ENCODE data around the gene DSCAM. TPM values are rescaled to one million over a fixed set of nuclear protein-coding genes. Genes with fewer than 3 reads are reported as not detected.

DSCAM gene
- total and polyA plus RNA-seq, 2 experiments from 2014 or later, result 0.07 TPM; not detected in 1

DNA sequence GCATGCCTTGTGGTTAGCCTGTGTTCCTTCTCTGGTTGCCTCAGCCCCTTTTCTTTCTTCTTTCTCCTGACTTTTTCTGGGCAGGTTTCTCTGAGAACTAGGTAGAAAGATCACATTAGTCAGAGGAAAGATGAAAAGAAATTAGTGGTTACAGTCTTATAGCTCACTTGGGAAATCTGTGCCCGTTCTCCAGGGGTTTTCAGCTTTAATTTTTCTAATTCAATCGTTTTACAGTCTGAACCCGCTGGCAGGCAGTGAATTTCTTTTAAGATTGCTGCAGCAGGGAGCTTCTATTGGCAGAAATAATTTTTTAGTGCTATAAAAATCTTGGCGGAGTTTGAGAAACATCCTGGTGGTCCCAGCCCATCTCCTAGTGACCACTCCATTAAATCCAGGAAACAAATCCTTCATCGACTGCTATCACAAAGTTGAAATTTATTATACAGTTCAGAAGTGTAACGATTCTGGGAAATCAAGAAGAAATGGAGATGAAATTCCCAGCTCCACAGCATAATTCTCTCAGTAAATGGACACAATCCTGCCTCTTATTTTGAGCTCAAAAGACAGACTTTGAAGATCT, 866.6 kb downstream of the DSCAM start:
- no peaks in the 10 kb centered on the region for H3K4me1 Mint-ChIP-seq
- Histone ChIP-seq H3K4me3 (no peak overlapping the region), H3F3A (replicated peaks; ENCODE audit: low read depth) (no peaks in the 10 kb centered on the region), H4K20me1 (replicated peaks; ENCODE audit: insufficient read depth) (no peaks in the 10 kb centered on the region), H3K27me3 (ENCODE audit: insufficient read depth) (no peaks in the 10 kb centered on the region), H3K79me2 (replicated peaks; ENCODE audit: insufficient read depth) (no peaks in the 10 kb centered on the region), H3K4me2 (no peak overlapping the region), H2AFZ (peak overlapping the region; percentile 43; the same call in 1 of the 2 replicates), H3K36me3 (ENCODE audit: insufficient read depth) (no peaks in the 10 kb centered on the region), H3K27ac (ENCODE audit: low read depth) (no peak overlapping the region), H3K9me2 (ENCODE audit: insufficient read depth) (no peaks in the 10 kb centered on the region), H3K4me1 (ENCODE audit: insufficient read depth) (no peaks in the 10 kb centered on the region)
- TF ChIP-seq CREB1 (CRISPR knock-in tag; IDR thresholded peaks at IDR 0.05; ENCODE audit: low read depth), result no peak
- peaks cover 13% of the 10 kb centered on the region; the same call in 2 of the 3 replicates for H3K9me3 Mint-ChIP-seq
- H3K36me3 Mint-ChIP-seq (ENCODE audit: low read depth), result no peaks in the 10 kb centered on the region
- no peak overlapping the region for H3K27ac Mint-ChIP-seq
- no peak overlapping the region for H3K4me3 Mint-ChIP-seq
- DNase-seq (ENCODE audit: low spot score) (no peak), ATAC-seq (no peak)
- peaks cover 10% of the 10 kb centered on the region for H3K27me3 Mint-ChIP-seq (ENCODE audit: insufficient read depth, low read depth, poor library complexity)

DNA sequence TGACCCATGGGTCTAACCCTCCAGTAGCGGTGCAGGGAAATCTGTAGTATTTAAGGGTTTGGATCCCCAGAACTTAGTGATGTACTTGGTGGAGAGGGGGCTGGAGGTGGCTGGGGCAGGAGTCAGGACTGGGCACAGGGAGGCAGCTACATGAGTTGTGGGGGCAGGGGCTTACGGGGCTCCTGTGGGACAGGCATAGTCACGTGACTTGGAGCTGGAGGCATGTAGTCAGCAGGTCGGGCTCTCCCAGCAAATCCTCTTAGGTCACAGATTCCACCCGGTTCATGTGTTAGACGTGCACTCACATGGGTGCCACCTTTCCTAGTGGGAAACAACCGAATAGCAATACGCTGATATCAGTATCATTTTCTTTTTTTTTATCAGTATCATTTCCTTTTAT, 867.6 kb downstream of the DSCAM start:
- H3K4me1 Mint-ChIP-seq, result no peaks in the 10 kb centered on the region
- peaks cover 13% of the 10 kb centered on the region; the same call in 2 of the 3 replicates for H3K9me3 Mint-ChIP-seq
- no peak for DNase-seq (ENCODE audit: low spot score)

DNA sequence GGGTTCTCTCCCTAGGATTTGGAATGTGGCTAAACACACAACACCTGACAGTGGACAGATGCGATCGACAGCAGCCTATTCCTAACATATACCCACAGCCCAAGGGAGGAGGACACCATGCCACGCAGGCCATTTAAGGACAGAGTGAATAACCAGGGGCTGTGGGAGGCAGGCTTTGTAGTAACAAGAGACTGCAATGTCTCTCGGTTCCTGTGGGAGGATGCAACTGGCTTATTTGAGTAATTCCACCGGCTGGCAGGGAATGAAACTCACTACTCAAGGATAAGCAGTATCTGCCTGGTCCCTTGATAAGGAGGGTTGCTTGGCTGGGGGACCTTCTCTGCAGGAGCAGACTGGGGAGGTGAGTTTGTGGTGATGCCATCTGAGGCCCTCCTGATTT, 870.2 kb downstream of the DSCAM start:
- Histone ChIP-seq H3K4me2 (no peak overlapping the region), H3K4me1 (ENCODE audit: insufficient read depth) (no peaks in the 10 kb centered on the region), H3K27ac (ENCODE audit: low read depth) (no peak overlapping the region), H3K4me3 (no peak overlapping the region), H2AFZ (no peak overlapping the region), H3K36me3 (ENCODE audit: insufficient read depth) (no peaks in the 10 kb centered on the region), H3K27me3 (ENCODE audit: insufficient read depth) (no peaks in the 10 kb centered on the region), H4K20me1 (replicated peaks; ENCODE audit: insufficient read depth) (no peaks in the 10 kb centered on the region), H3K9me2 (ENCODE audit: insufficient read depth) (no peaks in the 10 kb centered on the region), H3F3A (replicated peaks; ENCODE audit: low read depth) (no peaks in the 10 kb centered on the region), H3K79me2 (replicated peaks; ENCODE audit: insufficient read depth) (no peaks in the 10 kb centered on the region)
- H3K36me3 Mint-ChIP-seq (ENCODE audit: low read depth), result no peaks in the 10 kb centered on the region
- peaks cover 11% of the 10 kb centered on the region for H3K27me3 Mint-ChIP-seq (ENCODE audit: insufficient read depth, low read depth, poor library complexity)
- H3K4me3 Mint-ChIP-seq, result no peak overlapping the region
- ATAC-seq (no peak; the same call in 1 of the 3 replicates), DNase-seq (ENCODE audit: low spot score) (peak; percentile 11)
- peaks cover 5% of the 10 kb centered on the region; the same call in 2 of the 3 replicates for H3K9me3 Mint-ChIP-seq
- no peaks in the 10 kb centered on the region for H3K4me1 Mint-ChIP-seq
- H3K27ac Mint-ChIP-seq, result no peak overlapping the region
- no peak for TF ChIP-seq STAT1 (IDR thresholded peaks at IDR 0.05; ENCODE audit: unreplicated experiment)
- TF ChIP-seq JUNB (IDR thresholded peaks at IDR 0.05; ENCODE audit: unreplicated experiment), result no peak
- no peak for TF ChIP-seq EZH2phosphoT487 (IDR thresholded peaks at IDR 0.05; ENCODE audit: unreplicated experiment)
- TF ChIP-seq, protein P1, sequence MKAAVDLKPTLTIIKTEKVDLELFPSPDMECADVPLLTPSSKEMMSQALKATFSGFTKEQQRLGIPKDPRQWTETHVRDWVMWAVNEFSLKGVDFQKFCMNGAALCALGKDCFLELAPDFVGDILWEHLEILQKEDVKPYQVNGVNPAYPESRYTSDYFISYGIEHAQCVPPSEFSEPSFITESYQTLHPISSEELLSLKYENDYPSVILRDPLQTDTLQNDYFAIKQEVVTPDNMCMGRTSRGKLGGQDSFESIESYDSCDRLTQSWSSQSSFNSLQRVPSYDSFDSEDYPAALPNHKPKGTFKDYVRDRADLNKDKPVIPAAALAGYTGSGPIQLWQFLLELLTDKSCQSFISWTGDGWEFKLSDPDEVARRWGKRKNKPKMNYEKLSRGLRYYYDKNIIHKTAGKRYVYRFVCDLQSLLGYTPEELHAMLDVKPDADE (IDR thresholded peaks at IDR 0.05), result no peak
- no peak for TF ChIP-seq EZH2 (IDR thresholded peaks at IDR 0.05; ENCODE audit: low read depth, unreplicated experiment)
- TF ChIP-seq ZNF114 (CRISPR knock-in tag; IDR thresholded peaks at IDR 0.05), result no peak
- TF ChIP-seq, protein P2, sequence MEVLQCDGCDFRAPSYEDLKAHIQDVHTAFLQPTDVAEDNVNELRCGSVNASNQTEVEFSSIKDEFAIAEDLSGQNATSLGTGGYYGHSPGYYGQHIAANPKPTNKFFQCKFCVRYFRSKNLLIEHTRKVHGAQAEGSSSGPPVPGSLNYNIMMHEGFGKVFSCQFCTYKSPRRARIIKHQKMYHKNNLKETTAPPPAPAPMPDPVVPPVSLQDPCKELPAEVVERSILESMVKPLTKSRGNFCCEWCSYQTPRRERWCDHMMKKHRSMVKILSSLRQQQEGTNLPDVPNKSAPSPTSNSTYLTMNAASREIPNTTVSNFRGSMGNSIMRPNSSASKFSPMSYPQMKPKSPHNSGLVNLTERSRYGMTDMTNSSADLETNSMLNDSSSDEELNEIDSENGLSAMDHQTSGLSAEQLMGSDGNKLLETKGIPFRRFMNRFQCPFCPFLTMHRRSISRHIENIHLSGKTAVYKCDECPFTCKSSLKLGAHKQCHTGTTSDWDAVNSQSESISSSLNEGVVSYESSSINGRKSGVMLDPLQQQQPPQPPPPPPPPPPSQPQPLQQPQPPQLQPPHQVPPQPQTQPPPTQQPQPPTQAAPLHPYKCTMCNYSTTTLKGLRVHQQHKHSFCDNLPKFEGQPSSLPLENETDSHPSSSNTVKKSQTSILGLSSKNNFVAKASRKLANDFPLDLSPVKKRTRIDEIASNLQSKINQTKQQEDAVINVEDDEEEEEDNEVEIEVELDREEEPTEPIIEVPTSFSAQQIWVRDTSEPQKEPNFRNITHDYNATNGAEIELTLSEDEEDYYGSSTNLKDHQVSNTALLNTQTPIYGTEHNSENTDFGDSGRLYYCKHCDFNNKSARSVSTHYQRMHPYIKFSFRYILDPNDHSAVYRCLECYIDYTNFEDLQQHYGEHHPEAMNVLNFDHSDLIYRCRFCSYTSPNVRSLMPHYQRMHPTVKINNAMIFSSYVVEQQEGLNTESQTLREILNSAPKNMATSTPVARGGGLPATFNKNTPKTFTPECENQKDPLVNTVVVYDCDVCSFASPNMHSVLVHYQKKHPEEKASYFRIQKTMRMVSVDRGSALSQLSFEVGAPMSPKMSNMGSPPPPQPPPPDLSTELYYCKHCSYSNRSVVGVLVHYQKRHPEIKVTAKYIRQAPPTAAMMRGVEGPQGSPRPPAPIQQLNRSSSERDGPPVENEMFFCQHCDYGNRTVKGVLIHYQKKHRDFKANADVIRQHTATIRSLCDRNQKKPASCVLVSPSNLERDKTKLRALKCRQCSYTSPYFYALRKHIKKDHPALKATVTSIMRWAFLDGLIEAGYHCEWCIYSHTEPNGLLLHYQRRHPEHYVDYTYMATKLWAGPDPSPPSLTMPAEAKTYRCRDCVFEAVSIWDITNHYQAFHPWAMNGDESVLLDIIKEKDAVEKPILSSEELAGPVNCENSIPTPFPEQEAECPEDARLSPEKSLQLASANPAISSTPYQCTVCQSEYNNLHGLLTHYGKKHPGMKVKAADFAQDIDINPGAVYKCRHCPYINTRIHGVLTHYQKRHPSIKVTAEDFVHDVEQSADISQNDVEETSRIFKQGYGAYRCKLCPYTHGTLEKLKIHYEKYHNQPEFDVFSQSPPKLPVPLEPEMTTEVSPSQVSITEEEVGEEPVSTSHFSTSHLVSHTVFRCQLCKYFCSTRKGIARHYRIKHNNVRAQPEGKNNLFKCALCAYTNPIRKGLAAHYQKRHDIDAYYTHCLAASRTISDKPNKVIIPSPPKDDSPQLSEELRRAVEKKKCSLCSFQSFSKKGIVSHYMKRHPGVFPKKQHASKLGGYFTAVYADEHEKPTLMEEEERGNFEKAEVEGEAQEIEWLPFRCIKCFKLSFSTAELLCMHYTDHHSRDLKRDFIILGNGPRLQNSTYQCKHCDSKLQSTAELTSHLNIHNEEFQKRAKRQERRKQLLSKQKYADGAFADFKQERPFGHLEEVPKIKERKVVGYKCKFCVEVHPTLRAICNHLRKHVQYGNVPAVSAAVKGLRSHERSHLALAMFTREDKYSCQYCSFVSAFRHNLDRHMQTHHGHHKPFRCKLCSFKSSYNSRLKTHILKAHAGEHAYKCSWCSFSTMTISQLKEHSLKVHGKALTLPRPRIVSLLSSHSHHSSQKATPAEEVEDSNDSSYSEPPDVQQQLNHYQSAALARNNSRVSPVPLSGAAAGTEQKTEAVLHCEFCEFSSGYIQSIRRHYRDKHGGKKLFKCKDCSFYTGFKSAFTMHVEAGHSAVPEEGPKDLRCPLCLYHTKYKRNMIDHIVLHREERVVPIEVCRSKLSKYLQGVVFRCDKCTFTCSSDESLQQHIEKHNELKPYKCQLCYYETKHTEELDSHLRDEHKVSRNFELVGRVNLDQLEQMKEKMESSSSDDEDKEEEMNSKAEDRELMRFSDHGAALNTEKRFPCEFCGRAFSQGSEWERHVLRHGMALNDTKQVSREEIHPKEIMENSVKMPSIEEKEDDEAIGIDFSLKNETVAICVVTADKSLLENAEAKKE (CRISPR knock-in tag; IDR thresholded peaks at IDR 0.05), result no peak
- TF ChIP-seq ZNF331 (CRISPR knock-in tag; IDR thresholded peaks at IDR 0.05; ENCODE audit: low read depth), result no peak
- no peak for TF ChIP-seq CREB1 (CRISPR knock-in tag; IDR thresholded peaks at IDR 0.05; ENCODE audit: low read depth)

More for the DNA sequence above, 867.6 kb downstream of the DSCAM start:
- Histone ChIP-seq H3K9me2 (ENCODE audit: insufficient read depth) (no peaks in the 10 kb centered on the region), H3K79me2 (replicated peaks; ENCODE audit: insufficient read depth) (no peaks in the 10 kb centered on the region), H3F3A (replicated peaks; ENCODE audit: low read depth) (no peaks in the 10 kb centered on the region), H3K27me3 (ENCODE audit: insufficient read depth) (no peaks in the 10 kb centered on the region), H3K27ac (ENCODE audit: low read depth) (no peak overlapping the region), H3K4me1 (ENCODE audit: insufficient read depth) (no peaks in the 10 kb centered on the region), H3K36me3 (ENCODE audit: insufficient read depth) (no peaks in the 10 kb centered on the region), H2AFZ (peak overlapping the region; percentile 21; the same call in 1 of the 2 replicates), H4K20me1 (replicated peaks; ENCODE audit: insufficient read depth) (no peaks in the 10 kb centered on the region), H3K4me3 (no peak overlapping the region), H3K4me2 (no peak overlapping the region)
- Mint-ChIP-seq H3K27ac (no peak overlapping the region), H3K36me3 (ENCODE audit: low read depth) (no peaks in the 10 kb centered on the region), H3K4me3 (no peak overlapping the region), H3K27me3 (ENCODE audit: insufficient read depth, low read depth, poor library complexity) (peaks cover 11% of the 10 kb centered on the region)
- ATAC-seq, result no peak
- no peak for TF ChIP-seq ZNF331 (CRISPR knock-in tag; IDR thresholded peaks at IDR 0.05; ENCODE audit: low read depth)

Measured in GM23338 (cell line).